Colonic mucosa (tissue), 4 donors: ENCODE data around the gene C19orf25. TPM values are rescaled to one million over a fixed set of nuclear protein-coding genes. Genes with fewer than 3 reads are reported as not detected.

Experiments
- DNase-seq: peaks from one replicate; pipeline ENCODE4 v3.0.0-alpha.2; 2020
- H3K27ac ChIP-seq: fragments of 200-600 bp; one replicate; pipeline ENCODE4 v1.8.0; 2021
- H3K27me3 ChIP-seq: fragments of 200-600 bp; one replicate; pipeline ENCODE4 v1.8.0; 2021
- H3K36me3 ChIP-seq: fragments of 200-600 bp; one replicate; pipeline ENCODE4 v1.8.0; 2021
- H3K4me1 ChIP-seq: fragments of 200-600 bp; one replicate; pipeline ENCODE4 v1.8.0; 2021; ENCODE audit warnings: mild to moderate bottlenecking
- H3K4me3 ChIP-seq: fragments of 200-600 bp; one replicate; pipeline ENCODE4 v1.8.0; 2021
- H3K9ac ChIP-seq, 2 donors: one replicate each; pipeline ENCODE4 v1.7.0; 2013; ENCODE audit warnings: control low read depth in 2 of 2, low read depth in 2 of 2, low read length in 2 of 2
- H3K9me3 ChIP-seq: fragments of 200-600 bp; one replicate; pipeline ENCODE4 v1.8.0; 2021
- CTCF ChIP-seq: fragments of 200-600 bp; IDR thresholded peaks from one replicate; pipeline ENCODE4 v1.8.0; 2022; ENCODE audit warnings: antibody characterized with exemption, mild to moderate bottlenecking
- intact Hi-C: fragments of 100-400 bp; cut with DNase I; formaldehyde crosslinking; loops from one replicate; pipeline ENCODE4 v1.14.1; 2022
- total RNA-seq, 2 donors: library from RNA; stranded (reverse); fragmentation: NEBNext Ultra II Directional in 1 of 2; extraction: Animal tissue kit (Norgen Biotek cat#: 25700) in 1 of 2; gene quantifications; one replicate each; pipeline ENCODE4 v1.2.1, GENCODE V29; 2021
- donor health status: healthy.
- donor health status: DM: no; HTN: no; CAD: no.
- donor health status: DM: no; HTN: no; CAD: no.

Gene C19orf25
- total RNA-seq, 2 donors from 2014 or later = 27.3 to 46.9 TPM

- Histone ChIP-seq H3K36me3 (peaks cover 16% of the 10 kb centered on the region), H3K4me1 (no peaks in the 10 kb centered on the region), H3K27ac (no peak overlapping the region), H3K27me3 (no peaks in the 10 kb centered on the region), H3K4me3 (no peak overlapping the region), H3K9ac (no peak overlapping the region), H3K9me3 (no peaks in the 10 kb centered on the region)
- no peak for TF ChIP-seq CTCF
- intact Hi-C loops = no loop called here
- no peak for DNase-seq
These were observed 45.6 kb downstream of the C19orf25 start for GRCh38 chr19:1433119-1434039.

- H3K27ac ChIP-seq = no peak overlapping the region
- TF ChIP-seq CTCF = no peak
- H3K4me3 ChIP-seq = no peak overlapping the region
- H3K27me3 ChIP-seq = no peaks in the 10 kb centered on the region
- no peak overlapping the region for H3K9ac ChIP-seq
- no peaks in the 10 kb centered on the region for H3K9me3 ChIP-seq
- DNase-seq = no peak
- peaks cover 16% of the 10 kb centered on the region for H3K36me3 ChIP-seq
- intact Hi-C loops = no loop called here
- no peaks in the 10 kb centered on the region for H3K4me1 ChIP-seq
These were observed 46.5 kb downstream of the C19orf25 start for GRCh38 chr19:1432507-1432887.

GRCh38 chr19:1431759-1432506 lies 47.1 kb downstream of the C19orf25 start:
- no peak overlapping the region for H3K4me3 ChIP-seq
- no peak overlapping the region for H3K9ac ChIP-seq
- H3K36me3 ChIP-seq = peaks cover 16% of the 10 kb centered on the region
- H3K4me1 ChIP-seq = no peaks in the 10 kb centered on the region
- no peaks in the 10 kb centered on the region for H3K9me3 ChIP-seq
- H3K27me3 ChIP-seq = no peaks in the 10 kb centered on the region
- intact Hi-C loops = no loop called here
- no peak overlapping the region for H3K27ac ChIP-seq
- DNase-seq = no peak
- TF ChIP-seq CTCF = no peak

- no peak overlapping the region for H3K27ac ChIP-seq
- intact Hi-C loops = no loop called here
- H3K9me3 ChIP-seq = no peaks in the 10 kb centered on the region
- no peak for TF ChIP-seq CTCF
- H3K36me3 ChIP-seq = peaks cover 26% of the 10 kb centered on the region
- no peaks in the 10 kb centered on the region for H3K27me3 ChIP-seq
- no peak overlapping the region for H3K4me3 ChIP-seq
- H3K9ac ChIP-seq = no peak overlapping the region
- no peak for DNase-seq
- H3K4me1 ChIP-seq = no peaks in the 10 kb centered on the region
These were observed 48.8 kb downstream of the C19orf25 start for GRCh38 chr19:1430246-1430645.

GRCh38 chr19:1429750-1430149 lies 49.3 kb downstream of the C19orf25 start:
- Histone ChIP-seq H3K4me1 (no peaks in the 10 kb centered on the region), H3K9ac (no peak overlapping the region), H3K9me3 (no peaks in the 10 kb centered on the region), H3K27ac (peak overlapping the region; percentile 17), H3K36me3 (peaks cover 28% of the 10 kb centered on the region), H3K27me3 (no peaks in the 10 kb centered on the region), H3K4me3 (no peak overlapping the region)
- intact Hi-C loops = no loop called here
- TF ChIP-seq CTCF = no peak
- DNase-seq = peak; percentile 49
